CD4-positive, alpha-beta T cell treated with Interleukin-15 for 1 hour (primary cell): ENCODE results near the gene CBFA2T2.

Source experiments
- DNase-seq: peaks from one replicate; pipeline ENCODE4 v3.0.0-alpha.2; 2020

The CBFA2T2 gene

DNA sequence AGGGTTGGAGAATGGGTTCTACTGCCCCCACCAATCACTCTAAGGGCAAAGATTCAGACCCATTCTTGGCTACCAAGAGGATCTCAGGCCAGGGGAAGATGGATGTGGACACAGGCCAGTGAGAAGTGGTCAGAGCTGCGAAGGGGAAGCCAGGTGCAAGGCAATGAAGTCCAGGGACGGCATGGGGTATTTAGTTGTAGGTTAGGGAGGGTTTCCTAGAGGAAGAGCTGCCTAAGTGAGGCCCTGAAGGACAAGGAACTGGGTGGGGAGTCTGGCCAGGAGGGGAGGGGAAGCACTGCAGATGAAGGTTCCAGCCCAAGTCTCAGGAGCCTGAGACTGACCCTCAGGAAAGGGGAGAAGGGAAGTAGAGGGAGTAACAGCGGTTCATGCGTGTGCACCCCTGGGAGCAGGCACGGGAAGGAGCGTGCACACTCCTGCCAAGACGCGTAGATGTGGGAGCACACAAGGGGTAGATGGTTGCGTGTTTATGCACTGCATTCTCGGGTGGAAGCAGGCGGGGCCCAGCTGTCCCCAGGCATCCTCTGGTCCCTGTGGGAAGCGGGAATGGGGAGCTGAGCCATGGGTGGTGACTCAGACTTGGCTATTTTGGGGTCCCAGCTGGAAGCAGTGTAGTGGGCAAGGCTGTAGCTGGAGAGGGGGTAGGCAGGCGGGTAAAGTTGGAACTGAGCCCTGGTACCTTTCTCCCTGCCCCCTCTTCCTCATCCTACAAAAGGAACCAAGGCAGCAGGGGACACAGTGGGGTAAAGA is 180.2 kb downstream of the CBFA2T2 start:
- no peak for DNase-seq

DNA sequence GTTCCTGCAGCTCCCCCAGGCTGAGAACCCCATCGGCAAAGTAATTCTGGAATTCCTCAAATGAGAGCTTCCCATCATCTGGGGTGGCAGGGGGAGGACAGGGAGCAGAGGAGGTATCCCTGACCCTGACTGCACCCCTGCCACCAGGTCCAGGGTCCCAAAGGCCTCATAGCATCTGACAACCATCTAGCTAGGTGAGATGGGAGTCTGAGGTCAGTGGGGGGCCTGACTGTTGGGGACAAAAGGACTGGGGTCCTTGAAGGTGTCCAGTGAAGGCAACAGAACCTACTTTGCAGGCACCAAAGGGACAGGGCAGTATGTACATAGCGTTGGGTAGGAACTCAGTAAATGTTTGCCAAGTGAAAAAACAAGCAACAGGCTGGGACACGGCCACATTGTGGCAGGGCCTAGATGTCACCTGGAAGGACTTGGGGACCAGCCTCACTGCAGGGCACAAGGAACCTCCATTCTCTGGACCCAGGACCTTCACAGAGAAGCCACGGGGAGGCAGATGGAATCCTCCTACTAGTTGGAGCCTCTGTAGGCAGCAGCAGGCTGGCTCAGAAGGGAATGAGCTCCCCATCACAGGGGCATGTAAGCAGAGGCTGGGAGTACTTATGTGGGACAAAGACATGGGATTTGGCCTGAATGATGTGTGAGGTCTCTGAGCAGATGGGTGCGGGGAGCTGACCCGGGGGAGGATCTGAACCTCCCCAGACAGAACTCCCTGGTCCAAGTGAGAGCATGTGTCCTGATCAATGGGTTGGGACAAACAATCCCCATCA is 181.0 kb downstream of the CBFA2T2 start:
- no peak for DNase-seq

DNA sequence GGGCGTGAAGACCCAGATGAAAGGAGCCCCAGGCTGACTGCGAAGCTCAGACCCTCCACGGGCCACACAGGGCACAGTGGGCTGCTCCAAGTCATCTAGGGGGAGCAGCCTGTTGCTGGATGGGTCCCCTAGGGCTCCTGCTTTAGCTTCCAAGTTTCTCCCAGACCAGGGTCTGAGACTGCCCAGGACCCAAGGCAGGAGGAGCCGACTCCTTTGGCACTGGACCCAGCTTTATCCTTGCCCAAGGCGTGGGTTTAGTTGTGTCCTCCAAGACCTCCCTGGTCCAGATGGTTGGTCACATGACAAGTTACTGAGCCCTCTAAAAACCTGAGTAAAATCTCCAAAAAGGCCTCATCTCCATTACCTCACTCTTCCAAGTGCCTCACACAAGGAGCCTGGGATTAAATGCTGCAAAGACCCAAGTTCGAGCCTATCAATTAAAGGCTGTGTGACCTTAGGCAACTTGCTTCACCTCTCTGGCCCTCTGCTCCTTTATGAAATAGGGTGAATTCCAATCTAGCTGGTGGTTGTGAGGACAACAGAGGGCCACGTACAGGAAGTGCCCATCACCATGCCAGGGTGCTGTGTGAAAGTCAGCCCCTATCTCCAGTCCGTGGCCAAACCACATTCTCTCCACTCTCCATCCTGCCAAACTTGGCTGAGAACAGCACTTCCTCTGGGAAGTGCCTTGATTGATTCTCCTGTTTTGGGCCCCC is 181.8 kb downstream of the CBFA2T2 start:
- no peak for DNase-seq

DNA sequence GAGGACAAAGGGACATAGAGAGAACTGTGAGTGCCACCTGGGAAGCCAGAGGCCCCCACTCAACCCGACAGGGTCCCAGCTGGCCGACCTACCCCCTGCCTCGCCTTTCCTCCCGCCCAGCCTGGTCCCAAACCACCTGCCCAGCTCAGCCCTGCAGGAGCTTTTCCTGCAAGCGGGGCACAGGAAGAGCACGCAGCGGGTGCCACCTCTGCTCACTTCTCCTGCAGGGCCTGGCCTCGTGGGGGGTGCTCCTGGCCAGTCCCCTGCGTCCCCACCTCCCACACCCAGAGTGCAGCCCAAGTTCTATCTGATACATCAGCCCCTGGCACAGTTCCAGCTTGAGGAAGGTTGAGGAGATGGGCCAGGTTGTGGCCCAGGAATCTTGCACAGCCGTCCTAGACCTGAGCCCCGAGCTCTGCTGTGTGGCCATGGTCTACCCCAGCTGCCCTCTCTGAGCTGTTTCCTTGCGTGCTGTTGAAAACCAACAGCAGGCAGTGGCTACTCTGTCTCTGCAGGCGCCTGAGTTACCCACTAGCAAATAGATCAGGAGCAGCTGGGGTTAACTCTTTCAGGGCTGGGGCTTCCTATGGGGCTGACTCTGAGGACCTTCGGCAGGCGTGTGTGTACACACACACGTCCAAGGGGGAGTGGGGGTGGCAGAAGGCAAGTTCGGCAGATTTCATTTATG is 182.7 kb downstream of the CBFA2T2 start:
- DNase-seq: no peak

DNA sequence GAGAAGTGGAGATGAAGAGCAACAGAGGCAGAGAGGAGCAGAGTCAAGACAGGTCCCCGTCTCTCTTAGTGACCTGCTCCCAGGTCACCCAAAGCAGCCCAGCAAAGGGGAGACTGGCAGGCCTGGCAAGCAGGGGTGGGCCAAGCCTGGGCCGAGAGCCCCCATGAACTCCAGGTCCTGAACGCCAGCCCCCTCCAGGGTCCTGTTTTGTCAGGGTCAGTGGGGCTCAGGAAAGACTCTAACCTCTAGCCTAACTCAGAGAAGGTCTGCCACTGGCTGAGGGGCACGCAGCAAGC is 183.2 kb downstream of the CBFA2T2 start:
- DNase-seq: no peak

DNA sequence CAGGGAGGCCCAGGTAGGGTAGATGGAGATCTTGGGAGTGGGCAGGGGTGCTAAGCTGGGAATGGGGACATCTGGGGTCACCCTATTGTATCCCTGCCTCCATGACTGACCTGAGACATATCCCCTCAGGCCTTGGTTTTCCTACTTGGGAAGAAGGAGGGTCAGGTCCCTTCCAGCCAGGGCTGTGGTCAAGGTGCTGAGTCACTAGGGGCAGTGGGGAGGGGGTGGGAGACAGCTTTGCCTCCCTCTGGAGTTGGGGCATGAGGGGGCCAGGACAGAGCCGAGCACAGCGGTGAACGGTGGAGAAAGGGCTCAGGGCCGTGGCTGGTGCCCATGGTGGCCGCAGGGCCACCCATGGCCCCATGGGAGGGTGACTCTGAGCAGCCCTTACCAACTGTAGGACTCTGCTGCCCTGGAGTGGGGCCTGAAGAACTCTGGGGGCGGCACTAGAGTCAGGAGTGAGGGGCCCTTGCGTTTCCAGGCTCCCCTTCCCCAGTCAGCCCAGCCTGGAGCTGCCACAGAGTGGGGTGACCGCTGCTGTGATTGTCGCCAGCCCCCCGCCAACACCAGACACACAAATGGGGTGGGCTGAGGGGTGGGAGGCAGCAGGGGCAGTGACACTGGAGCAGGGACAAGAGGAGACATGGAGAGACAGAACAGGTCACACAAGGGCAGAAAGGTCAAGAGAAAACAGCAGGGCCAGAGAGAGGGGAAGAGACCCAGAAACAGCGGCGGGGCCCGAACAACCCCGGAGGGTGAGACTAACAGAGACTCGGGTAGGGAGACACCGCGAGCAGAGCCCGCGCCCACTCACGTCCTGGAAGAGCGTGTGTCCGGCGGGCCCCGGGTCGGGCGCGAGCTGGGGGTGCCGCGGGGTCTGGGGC is 183.8 kb downstream of the CBFA2T2 start:
- DNase-seq: no peak

DNA sequence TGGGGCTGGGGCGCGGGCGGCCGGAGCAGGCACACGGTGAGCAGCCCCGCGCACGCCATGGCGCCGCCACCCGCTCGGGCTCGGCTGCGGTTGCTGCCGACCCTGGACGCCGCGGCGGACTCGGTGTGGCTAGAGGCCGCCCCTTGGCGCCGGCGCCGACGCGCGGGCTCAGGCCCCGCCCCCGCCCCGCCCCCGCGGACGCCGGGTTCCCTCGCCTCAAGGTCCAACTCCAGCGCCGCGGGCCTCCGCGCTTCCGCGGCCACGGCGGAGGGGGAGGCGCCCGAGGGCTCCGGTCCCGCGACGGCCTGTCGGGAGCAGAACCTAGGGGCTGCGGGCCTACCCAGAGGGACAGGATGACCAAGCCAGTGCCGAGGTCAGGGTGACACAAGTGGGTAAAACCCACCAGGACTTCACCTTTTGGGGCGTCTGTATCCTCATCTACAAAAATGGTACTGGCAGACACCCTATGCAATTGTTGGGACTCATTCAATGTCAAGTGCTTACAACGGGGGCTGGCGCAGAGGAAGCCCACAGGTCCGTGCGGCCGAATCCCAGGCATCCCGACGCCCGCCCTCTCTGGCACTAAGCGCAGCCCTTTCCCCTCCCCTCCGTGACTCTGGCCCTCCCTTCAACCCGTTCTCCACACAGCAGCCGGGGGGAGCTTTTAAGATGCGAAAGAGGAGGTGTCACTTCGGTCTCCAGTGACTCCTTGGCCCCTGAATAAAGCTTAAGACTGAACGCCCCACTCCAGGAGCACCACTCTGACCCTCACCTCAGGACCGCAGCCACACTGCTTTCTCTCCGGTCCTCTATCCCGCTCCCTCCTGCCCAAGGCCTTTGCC is 184.6 kb downstream of the CBFA2T2 start, which contains the start of gene NECAB3:
NECAB3 (minus strand) TSS at position 135 of the 842 bp plus-strand sequence; CDS start at position 59, 76 bp downstream.
- DNase-seq: peak; percentile 65

DNA sequence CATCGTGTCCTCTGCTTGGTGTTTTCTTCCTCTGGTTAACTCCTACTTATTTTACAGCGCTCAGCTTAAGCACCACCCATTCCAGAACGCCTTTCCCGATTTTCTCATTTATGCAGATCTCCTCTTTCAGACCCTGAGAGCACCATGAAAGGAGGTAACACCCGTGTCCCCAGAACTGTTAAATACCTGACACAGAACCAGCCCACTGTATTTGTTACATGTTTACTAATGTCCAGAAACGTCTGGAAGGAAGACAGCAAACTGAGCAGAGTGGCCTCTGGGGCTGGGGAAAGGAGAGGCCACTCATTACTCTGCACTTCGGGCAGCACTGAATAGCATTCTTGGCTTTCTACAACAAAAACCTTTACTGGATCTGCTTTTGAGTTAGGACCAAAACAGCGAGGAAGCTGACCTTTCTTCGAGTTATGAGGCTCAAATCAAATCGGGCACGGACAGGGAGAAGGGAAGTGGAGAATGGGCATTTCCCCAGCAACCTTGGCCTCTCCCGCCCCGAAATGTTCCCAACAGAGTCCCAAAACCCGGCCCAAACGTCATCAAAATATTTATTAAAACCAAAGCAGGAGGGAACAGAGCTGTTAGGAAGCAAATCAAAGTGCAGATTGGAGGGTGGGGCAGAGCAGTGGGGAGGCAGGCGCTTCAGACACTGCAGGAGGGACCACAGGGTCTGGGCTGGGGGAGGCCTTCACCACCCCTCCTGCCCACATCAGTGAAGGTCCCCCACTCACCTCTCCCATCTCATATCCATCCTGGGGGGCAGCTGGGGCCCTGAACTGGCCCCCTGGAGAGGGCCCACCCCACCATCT is 185.5 kb downstream of the CBFA2T2 start:
- no peak for DNase-seq

DNA sequence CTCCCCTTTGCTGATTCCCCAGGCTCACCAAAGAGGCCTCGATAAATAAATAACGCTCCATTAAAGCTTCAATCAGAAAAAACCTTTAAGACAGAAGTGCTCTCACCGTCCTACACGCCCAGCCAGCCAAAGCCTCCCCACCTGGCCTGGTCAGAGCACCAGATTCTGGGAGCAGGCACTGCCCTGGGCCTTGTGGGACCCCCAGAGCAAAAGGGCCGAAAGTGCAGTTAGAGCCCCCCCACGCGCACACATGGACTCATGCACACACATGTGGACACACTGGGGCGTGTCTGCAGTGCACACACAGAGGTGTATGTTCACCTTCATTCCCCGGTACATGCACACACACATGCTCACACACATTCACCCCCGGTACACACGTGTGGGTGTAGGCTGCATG is 186.2 kb downstream of the CBFA2T2 start:
- no peak for DNase-seq

DNA sequence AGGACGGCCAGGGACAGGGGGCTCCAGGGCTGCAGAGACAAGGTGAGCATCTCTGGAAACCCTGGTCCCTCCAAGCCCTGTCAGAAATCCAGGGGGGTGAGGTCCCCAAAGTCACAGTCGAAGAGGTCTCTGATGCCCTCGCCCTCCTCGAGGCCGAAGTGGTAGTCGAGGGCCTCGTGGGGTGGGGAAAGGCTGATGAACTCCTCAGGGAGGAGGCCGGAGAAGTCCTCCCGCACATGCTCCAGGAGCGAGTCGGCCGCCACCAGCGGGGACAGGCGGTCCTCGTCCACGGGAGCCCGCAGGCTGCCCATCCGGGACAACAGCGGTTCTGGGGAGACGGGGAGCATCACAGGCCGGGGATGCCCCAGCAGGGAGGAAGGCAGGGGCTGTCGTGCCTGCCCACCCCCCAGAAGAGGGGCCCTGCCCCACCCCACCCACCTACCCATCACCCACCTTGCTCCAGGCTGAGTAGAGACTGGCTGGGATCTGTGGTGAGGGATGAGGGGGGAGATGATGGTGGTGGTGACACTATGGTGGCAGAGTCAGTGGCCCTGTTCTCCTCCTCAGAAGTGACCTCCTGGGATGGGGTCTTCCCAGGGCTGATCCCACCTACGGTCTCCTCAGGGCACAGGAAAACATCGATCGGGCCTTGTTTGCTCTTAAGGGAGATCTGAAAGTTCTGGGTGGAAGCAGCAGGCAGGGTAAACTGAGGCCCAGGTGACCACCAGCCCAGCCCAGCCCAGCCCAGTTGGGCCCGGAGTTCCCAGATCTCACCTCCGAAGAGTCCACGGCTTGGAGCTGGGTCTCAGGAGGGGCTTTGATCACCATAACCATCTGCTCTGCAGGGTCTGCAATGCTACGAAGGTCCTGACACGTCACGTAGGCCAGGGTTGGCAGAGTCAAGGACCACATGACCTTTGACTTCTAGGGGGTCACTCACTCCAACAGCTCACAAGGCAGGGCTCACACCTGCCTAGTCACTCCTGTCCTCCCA is 187.1 kb downstream of the CBFA2T2 start:
- DNase-seq: no peak

DNA sequence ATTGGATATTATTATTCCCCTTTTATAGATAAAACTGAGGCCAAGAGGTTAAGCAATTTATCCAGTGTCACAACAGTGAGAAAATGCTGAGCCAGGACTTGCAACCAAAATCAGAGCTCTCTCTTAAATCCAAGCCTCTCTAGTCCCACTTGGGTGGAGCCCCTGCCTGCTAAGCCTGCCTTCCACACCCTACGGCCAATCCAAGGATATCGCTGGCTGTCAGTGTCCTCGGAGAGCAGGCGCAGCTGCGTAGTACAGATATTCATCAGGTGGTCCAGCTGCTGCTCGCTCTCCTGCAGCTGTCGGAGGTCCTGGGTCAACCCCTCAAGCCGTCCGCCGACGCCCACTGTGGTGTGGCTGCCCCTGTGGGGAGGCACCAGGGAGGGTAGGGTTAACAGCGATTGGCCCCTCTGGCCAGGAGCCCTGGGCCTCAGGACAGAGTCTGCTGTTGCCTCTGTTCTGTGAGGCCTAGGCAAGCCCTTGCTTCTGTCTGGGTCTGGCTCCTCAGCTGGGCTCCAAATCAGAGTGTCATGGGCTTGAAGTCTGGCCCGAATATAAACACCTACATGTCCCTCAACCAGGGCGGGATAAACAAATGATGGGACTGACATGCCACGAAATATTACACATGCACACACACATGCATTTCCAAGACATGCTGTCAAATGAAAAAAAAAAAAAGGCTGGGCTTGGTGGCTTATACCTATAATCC is 188.3 kb downstream of the CBFA2T2 start:
- DNase-seq: no peak

DNA sequence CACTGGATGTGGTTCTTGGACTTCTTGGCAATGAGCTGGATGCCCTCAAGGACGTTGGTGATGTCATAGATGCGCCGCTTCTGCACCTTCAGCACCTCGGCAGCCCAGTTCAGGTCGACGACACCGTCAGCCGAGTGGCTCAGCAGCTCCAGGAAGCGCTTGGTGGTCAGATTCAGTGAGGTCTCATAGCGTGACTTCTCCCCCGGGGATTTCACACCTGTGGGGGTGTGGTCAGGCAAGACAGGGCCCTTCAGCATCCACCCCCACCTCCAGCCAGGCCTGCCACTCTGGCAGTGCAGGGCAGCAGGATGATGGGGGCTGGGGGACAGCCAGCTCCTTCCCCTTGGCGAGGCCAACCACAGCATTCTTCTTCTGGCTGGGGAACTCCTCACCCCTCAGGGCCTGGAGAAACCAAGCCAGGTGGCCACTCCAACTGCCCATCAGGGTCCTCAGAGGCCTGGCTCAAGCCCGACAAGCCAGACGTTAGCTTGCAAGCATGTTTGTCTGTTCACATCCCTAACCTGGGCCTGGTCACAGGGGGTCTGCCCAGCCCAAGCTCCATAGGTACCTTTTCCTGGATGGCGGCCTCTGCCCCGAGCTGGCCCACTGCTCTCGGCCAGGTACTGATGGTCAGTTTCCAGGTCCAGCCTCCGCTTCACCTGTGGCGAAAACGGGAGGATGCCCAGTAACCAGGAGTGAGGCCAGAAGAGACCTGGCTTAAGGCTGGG is 190.0 kb downstream of the CBFA2T2 start:
- peak; percentile 77 for DNase-seq

DNA sequence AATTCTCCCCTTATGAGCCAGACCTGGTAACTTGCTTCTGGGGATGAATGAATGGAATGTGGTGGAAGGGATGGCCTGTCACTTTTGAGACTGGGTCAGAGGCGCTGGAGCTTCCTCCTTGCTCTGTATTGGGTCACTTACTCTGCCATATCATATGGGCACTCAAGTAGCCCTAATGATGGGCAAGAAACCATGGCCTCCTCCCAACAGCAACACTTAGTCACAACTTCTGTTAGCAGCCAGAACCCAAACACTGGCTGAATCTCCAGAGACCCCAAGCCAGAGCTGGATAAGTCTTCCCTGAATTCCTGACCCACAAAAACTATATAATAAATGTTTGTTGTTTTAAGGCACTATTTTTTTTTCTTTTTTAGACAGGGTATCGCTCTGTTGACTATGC is 190.8 kb downstream of the CBFA2T2 start:
- DNase-seq: no peak

DNA sequence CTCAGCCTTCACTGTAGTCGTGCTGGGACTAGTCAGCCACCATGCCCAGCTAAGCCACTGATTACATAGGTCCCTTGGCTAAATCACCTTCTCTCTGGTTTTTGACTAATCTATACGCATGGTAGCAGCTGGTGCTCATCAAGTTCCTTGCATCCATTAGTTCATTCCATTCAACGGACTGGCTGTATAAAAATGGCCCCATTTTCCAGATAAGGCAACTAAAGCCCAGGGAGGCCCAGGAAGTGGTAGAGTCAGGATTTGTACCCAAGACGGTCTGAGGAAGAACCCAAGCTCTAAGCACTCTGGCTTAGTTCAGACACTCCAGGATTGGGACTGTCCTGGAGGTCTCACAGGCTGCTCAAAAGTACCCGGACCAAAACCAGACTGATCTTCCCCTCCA is 191.4 kb downstream of the CBFA2T2 start:
- no peak for DNase-seq

DNA sequence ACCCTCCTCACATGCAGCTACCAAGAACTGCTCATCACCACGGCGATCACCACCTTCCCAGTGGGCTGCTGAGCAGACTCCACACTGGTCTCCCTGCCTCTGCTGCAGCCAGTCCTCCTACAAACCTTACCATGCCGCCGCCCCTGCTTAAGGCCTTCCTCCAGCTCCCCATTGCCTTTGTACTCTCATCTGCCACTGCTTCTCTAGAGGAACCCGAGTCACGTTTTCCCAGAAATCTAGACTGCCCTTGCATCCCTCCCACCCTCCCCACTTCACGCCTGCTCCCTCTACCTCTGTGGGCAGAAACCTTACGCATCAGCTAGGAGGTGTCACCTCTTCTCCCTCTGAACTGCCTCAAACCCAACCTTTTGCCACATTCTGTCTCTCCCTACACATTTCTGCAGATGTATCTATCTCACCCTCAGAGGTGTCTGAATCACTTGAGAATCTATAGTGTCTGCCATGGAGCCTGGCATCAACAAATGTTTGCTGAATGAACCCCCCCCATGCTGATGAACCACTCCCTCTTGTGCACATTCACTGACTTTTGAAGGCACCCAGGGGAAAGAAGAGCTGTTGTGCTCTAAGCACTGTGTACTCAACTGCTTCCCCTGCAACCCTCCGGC is 191.9 kb downstream of the CBFA2T2 start:
- no peak for DNase-seq

DNA sequence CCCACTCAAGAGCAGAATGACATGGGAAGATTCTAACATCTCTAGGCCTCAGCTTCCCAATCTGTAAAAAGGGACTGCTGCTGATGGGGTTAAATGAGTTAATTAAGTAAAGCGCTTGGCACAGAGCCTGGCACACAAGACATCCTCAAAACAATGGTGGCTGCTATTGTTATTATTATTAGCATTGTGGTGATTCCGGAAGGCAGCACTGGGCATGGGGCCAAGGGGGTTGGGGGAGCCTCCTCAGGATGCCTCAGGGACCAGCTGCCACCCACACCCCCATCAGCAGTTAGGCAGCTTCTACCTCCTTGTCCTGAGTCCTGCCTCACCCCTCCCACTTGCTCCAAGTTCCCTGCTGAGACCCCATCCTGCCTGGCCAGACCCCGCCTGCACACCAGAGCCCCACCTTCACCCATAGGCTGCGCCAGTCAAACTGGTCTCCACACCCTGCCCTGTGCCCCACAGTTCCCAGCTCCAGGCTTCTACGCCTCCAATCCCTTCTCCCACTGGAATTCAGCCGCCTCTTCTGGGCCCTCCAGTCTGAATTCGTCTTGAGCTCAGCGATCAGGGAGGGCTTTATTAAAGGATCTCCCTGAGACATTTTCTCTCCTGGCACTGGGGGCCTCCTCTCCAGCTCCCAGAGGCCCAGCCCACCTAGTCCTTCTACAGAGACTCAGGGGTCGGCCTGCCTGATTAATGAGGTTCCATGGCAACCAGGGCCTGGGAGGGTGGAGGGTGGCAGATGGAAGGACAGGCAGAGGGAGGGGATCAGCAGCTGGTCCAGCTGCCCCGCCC is 194.8 kb downstream of the CBFA2T2 start:
- no peak for DNase-seq
